ENCODE measurements around the gene CYP2D6. TPM values are rescaled to one million over a fixed set of nuclear protein-coding genes. Genes with fewer than 3 reads are reported as not detected.

The CYP2D6 gene
- total RNA-seq, 1 donor from 2014 or later: not detected

Other genes with a start within 250 kb of the CYP2D6 start
- 6.8 TPM for gene SHISA8, start 215.7 kb downstream of the CYP2D6 start, total RNA-seq
- gene TNFRSF13C, start 204.0 kb downstream of the CYP2D6 start, total RNA-seq: 1.2 TPM
- 1.5 TPM for gene CENPM, start 183.7 kb downstream of the CYP2D6 start, total RNA-seq
- 0.08 TPM for gene SEPTIN3, start 161.4 kb downstream of the CYP2D6 start, total RNA-seq
- gene WBP2NL, start 132.0 kb downstream of the CYP2D6 start, total RNA-seq: 0.24 TPM
- gene NAGA, start 60.0 kb downstream of the CYP2D6 start, total RNA-seq: 14.3 TPM
- 6.2 TPM for gene PHETA2, start 56.6 kb downstream of the CYP2D6 start, total RNA-seq
- gene SMDT1, start 51.1 kb downstream of the CYP2D6 start, total RNA-seq: 172 TPM
- gene NDUFA6, start 40.0 kb downstream of the CYP2D6 start, total RNA-seq: 296 TPM
- gene TCF20, start 139.8 kb upstream of the CYP2D6 start, total RNA-seq: 16.7 TPM